Tibial nerve (tissue), 4 donors: Measurements from ENCODE around the gene SGK1.

ENCODE experiments used
- CTCF ChIP-seq, 5 experiments: fragments of 200-600 bp in 3 of 5; fragments of 450-650 bp in 2 of 5; sonication (generic) in 3 of 5; IDR thresholded peaks; one replicate each; pipeline ENCODE4 v1.5.1; 2016 to 2019; ENCODE audit warnings: antibody characterized with exemption in 5 of 5, mild to moderate bottlenecking in 3 of 5, moderate library complexity in 2 of 5
- EP300 ChIP-seq, 2 donors: sonication (generic); formaldehyde crosslinking; IDR thresholded peaks; one replicate each; pipeline ENCODE4 v1.6.1; 2017; ENCODE audit warnings: antibody characterized with exemption in 2 of 2, mild to moderate bottlenecking in 1 of 2
- POLR2A ChIP-seq, 2 donors: fragments of 450-650 bp; IDR thresholded peaks; one replicate each; pipeline ENCODE4 v1.6.1; 2017; ENCODE audit warnings: antibody characterized with exemption in 2 of 2, mild to moderate bottlenecking in 2 of 2, moderate library complexity in 2 of 2

- no peak for TF ChIP-seq CTCF (IDR thresholded peaks at IDR 0.05)
- no peak for TF ChIP-seq POLR2A (IDR thresholded peaks at IDR 0.05)
- TF ChIP-seq EP300 (IDR thresholded peaks at IDR 0.05) = no peak
Measured at GRCh38 chr6:134324141-134324540, 6.2 kb upstream of the SGK1 start.
